T-helper 2 cell treated with Interferon-gamma antibody and Interleukin-4, amounts not matched to agents 5 μg/mL and 100 μg/mL, for 36 hours (primary cell): Measurements from ENCODE around the gene AGR2.

Experiments used
- DNase-seq: peaks from one replicate; pipeline ENCODE4 v3.0.0; 2021; ENCODE audit warnings: low spot score
- H3K27ac Mint-ChIP-seq: one replicate; pipeline ENCODE4 v1.8.0; 2021; ENCODE audit warnings: mild to moderate bottlenecking, mixed read lengths
- H3K27me3 Mint-ChIP-seq: one replicate; pipeline ENCODE4 v1.8.0; 2021; ENCODE audit warnings: low read depth, mixed read lengths
- H3K36me3 Mint-ChIP-seq: one replicate; pipeline ENCODE4 v1.8.0; 2021; ENCODE audit warnings: low read depth, mixed read lengths
- H3K4me1 Mint-ChIP-seq: one replicate; pipeline ENCODE4 v1.8.0; 2021; ENCODE audit warnings: low read depth, mixed read lengths
- H3K4me3 Mint-ChIP-seq: one replicate; pipeline ENCODE4 v1.8.0; 2022; ENCODE audit warnings: mild to moderate bottlenecking, moderate library complexity, mixed read lengths
- H3K9me3 Mint-ChIP-seq: one replicate; pipeline ENCODE4 v1.8.0; 2021; ENCODE audit warnings: mixed read lengths

The AGR2 gene

DNA sequence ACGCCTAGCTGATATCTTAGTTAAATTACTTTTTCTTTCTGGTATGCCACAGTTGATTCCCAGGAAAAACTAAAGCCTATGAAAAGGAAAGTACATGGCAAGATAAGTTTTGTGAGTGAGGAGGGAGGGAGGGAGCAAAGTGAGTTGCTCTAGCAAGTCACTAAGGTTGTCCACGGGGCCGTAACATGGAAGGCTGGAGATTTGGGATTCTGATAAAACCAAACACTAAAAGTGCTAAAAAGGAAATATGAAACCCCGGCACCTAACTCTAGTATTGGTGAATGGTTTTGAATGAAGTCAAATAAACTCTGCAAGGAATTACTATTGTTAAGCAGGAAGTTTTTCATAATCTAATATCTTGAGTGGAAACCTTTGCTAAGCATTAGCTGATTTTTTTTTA, 1.7 kb downstream of the AGR2 start:
- H3K4me1 Mint-ChIP-seq, result no peaks in the 10 kb centered on the region
- no peak overlapping the region for H3K27ac Mint-ChIP-seq
- H3K27me3 Mint-ChIP-seq, result peaks cover 5% of the 10 kb centered on the region
- no peaks in the 10 kb centered on the region for H3K36me3 Mint-ChIP-seq
- no peak overlapping the region for H3K4me3 Mint-ChIP-seq
- no peaks in the 10 kb centered on the region for H3K9me3 Mint-ChIP-seq
- DNase-seq, result no peak

DNA sequence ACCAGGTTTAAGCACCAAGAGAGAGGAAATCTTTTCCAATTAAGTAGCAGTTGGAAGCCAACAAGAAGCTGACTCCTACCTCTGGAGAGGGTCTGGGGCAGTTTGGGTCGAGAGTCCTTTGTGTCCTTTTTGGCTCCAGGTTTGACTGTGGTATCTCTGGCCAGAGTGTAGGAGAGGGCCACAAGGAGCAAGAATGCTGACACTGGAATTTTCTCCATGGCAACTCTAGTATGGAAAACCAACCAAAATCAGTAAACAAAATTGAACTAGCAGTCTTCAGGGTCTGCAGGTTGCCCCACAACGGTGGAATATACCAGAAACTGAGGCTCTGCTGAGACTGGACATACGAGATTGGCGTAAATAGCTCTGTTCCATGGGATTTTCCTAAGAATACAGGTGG, 3.2 kb downstream of the AGR2 start:
- Mint-ChIP-seq H3K4me3 (no peak overlapping the region), H3K9me3 (no peaks in the 10 kb centered on the region), H3K4me1 (no peaks in the 10 kb centered on the region), H3K36me3 (no peaks in the 10 kb centered on the region), H3K27me3 (peaks cover 6% of the 10 kb centered on the region), H3K27ac (no peak overlapping the region)
- no peak for DNase-seq

DNA sequence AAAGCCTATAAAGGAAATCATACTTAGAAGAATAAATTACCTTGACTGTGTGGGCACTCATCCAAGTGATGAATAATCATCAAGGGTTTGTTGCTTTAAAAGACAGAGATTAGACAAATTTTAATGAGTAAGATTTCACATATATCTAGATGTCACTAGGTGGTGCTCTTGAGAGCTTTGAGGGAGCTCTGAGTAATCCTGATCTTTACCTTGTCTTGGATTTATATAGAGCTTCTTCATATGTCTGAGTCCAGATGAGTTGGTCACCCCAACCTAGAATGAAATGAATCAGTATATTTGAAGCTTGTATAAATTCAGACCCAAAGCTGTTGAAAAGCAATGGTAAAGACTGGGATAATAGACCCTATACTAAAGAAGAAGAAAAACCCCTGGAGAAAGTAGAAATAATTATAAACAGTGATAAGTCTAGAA, 3.7 kb downstream of the AGR2 start:
- Mint-ChIP-seq H3K27me3 (peaks cover 10% of the 10 kb centered on the region), H3K4me3 (no peak overlapping the region), H3K27ac (no peak overlapping the region), H3K9me3 (no peaks in the 10 kb centered on the region), H3K4me1 (no peaks in the 10 kb centered on the region), H3K36me3 (no peaks in the 10 kb centered on the region)
- no peak for DNase-seq

DNA sequence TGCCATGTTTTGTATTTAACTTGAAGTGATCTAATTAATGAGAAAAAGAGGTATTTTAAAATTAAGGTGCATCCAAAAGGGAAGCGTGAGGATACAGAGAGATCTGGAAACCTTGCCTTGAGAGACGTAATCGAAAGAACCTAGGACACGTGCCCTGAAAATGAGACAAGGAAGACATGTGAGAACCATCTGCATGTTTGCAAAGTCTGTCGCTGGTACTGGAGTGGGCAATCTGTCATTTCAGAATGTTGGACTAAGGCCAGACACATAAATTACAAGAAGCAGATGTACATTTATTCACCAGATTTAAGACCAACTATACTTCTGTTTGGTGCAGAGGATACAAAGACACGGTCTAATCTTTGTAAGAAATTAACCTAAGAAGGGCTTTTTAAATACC, 9.2 kb downstream of the AGR2 start:
- no peak overlapping the region for H3K4me3 Mint-ChIP-seq
- peaks cover 18% of the 10 kb centered on the region for H3K27me3 Mint-ChIP-seq
- no peaks in the 10 kb centered on the region for H3K36me3 Mint-ChIP-seq
- DNase-seq, result no peak
- H3K4me1 Mint-ChIP-seq, result no peaks in the 10 kb centered on the region
- no peak overlapping the region for H3K27ac Mint-ChIP-seq
- no peaks in the 10 kb centered on the region for H3K9me3 Mint-ChIP-seq

DNA sequence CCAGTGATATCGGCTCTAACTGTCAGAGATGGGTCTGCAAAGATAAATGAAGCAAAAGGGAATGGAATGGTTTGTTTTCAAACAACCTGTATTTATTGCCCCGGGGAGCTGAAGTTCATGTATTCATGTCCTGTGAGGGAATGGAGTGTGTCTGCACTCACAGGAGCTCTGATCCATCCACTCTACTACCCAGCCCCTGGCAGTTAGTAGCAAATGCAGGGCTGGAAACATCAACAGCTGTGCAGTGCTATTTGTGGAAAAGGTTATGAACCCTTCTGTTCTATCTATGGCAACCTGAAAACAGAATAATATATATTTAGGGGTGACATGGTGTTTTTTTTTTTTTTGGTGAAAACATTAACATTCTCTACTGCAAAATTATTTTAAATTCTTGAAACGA, 9.8 kb downstream of the AGR2 start:
- H3K27me3 Mint-ChIP-seq, result peaks cover 18% of the 10 kb centered on the region
- no peaks in the 10 kb centered on the region for H3K36me3 Mint-ChIP-seq
- H3K9me3 Mint-ChIP-seq, result no peaks in the 10 kb centered on the region
- no peak overlapping the region for H3K27ac Mint-ChIP-seq
- no peak for DNase-seq
- H3K4me1 Mint-ChIP-seq, result no peaks in the 10 kb centered on the region
- H3K4me3 Mint-ChIP-seq, result no peak overlapping the region

DNA sequence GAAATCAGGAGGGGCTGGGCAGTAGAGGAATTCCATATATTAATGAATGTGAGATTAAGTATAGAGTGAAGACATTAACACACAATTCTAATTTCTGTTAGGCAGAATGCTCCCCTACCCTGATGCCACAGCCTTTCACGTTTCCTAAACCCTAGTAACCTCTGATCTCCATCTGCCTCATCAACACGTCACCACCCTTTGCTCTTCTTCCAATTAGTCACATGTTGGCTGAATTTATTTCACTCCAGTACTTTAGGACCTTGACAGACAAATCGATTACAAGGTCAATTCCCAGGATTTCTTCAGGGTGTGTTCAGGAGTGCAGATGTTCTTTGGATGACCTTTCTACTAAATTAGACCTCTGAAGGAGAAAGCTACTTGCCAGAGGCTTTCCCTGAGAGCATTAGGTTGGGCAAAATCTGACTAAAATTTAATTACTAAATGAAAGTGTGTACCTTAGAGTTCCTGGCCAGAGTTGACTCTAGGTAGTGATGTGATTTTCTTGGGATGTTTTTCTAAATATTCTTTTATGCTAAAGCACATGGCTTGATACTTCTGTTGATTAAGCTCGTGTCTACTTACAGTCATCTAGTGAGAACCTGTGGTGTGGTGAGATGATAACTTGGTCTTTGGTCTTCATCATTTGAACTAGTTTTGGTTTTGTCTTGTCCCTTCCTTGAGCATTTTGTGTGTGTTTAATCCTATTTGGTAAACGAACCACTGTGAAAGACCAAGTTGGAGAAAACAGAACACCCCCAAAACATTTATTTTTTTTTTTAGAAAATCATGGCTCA, 12.7 kb downstream of the AGR2 start:
- H3K9me3 Mint-ChIP-seq, result no peaks in the 10 kb centered on the region
- no peak for DNase-seq
- H3K27me3 Mint-ChIP-seq, result peaks cover 18% of the 10 kb centered on the region
- no peak overlapping the region for H3K4me3 Mint-ChIP-seq
- no peaks in the 10 kb centered on the region for H3K4me1 Mint-ChIP-seq
- no peaks in the 10 kb centered on the region for H3K36me3 Mint-ChIP-seq
- no peak overlapping the region for H3K27ac Mint-ChIP-seq

DNA sequence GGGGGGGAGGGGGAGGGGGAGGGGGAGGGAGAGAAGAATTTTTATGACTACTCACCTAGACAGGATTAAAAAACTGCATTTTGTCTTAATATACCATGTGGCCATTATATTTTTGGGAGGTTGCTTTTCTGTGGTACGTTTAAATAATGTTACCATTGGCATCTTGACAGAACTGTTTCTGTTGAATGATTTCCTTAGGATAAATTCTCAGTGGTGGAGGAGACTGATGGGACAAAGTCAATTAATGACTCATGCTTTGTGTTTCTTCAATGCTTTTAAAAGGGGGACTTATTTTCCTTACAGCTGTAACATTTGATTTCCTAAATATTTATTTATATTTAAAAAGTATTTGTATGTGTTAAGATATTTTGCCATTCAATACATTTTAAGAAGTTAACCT, 13.7 kb downstream of the AGR2 start:
- Mint-ChIP-seq H3K9me3 (no peaks in the 10 kb centered on the region), H3K27ac (no peak overlapping the region), H3K27me3 (peaks cover 13% of the 10 kb centered on the region), H3K36me3 (no peaks in the 10 kb centered on the region), H3K4me3 (no peak overlapping the region), H3K4me1 (no peaks in the 10 kb centered on the region)
- DNase-seq, result no peak

DNA sequence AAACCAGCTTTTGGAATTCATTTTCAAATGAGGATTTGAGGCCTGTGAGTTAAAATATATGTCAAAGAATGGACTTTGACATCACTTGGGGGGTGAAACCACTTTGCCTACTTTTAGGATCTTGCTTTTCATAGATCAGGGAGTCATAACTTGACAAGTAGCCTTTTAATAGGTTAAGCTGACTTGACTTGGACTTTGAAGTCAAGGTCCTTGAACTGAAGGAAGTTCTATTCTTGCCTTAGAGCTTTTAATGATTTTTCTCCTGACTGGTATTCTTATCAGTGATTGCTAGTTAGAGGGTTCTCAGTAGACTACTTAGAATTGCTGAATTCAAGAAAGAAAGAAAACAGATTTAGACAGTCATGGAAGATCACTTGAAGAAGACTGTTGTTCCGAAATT, 17.7 kb downstream of the AGR2 start:
- no peak overlapping the region for H3K4me3 Mint-ChIP-seq
- DNase-seq, result no peak
- H3K9me3 Mint-ChIP-seq, result no peaks in the 10 kb centered on the region
- no peaks in the 10 kb centered on the region for H3K27me3 Mint-ChIP-seq
- H3K27ac Mint-ChIP-seq, result no peak overlapping the region
- no peaks in the 10 kb centered on the region for H3K4me1 Mint-ChIP-seq
- no peaks in the 10 kb centered on the region for H3K36me3 Mint-ChIP-seq

DNA sequence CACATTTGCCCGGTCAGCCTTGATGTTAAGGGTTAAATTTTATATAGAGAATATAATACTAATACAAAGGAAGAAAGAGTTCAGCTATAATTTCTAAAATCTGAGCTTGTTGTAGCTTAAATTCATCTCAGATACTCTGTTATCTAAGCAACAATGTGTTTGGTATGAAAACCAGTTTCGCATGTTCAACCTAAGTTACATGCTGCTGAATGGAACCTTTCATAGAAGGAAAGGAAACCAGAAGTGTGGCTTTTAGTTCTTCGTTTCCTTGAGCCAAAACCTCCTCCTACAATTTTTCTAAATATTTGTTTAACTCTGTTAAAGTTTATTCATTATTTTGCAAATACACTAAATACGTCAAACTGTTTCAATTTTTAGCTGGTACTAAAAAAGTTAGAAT, 18.5 kb downstream of the AGR2 start:
- no peaks in the 10 kb centered on the region for H3K36me3 Mint-ChIP-seq
- no peaks in the 10 kb centered on the region for H3K9me3 Mint-ChIP-seq
- H3K4me3 Mint-ChIP-seq, result no peak overlapping the region
- H3K27me3 Mint-ChIP-seq, result no peaks in the 10 kb centered on the region
- no peak for DNase-seq
- no peaks in the 10 kb centered on the region for H3K4me1 Mint-ChIP-seq
- H3K27ac Mint-ChIP-seq, result no peak overlapping the region

DNA sequence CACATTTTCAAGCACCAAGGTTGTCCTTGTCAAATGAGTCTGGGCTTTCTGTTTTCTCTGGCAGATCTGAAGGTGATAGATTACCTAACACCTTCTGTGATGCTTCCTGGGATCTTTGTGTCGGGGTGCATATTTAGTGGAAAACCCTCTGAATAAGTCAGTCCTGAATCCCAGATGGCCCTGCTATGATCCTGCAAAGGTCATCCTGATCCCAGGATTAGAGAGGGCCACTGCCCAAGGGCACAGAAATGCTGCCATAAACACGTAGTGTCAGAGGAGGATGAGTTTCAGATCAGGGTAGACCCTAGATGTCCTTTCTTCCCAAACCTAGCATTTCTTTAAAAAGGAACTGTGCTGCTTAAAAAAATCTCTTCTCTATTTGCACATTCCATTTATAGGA, 19.0 kb downstream of the AGR2 start:
- no peaks in the 10 kb centered on the region for H3K4me1 Mint-ChIP-seq
- no peaks in the 10 kb centered on the region for H3K9me3 Mint-ChIP-seq
- no peaks in the 10 kb centered on the region for H3K27me3 Mint-ChIP-seq
- H3K4me3 Mint-ChIP-seq, result no peak overlapping the region
- H3K36me3 Mint-ChIP-seq, result no peaks in the 10 kb centered on the region
- no peak for DNase-seq
- H3K27ac Mint-ChIP-seq, result no peak overlapping the region

DNA sequence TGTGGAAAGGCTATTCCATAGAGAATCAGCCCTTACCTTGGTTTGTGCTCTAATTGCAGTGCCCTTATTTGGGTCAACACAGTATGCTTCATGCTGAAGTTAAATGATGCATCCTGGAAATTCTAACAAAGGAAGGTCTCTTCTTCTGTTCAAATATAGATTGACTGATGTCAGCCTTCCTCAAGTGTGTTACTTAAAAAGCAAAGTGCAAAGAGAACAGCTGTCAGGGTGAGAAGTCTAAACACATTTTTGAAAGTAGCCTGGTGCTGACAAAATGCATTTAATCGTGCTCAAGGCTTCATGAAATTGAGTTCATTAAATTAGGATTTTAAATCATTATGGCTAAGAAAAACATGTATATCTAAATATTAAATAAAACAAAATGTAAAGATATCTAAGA, 19.5 kb downstream of the AGR2 start:
- H3K27ac Mint-ChIP-seq, result no peak overlapping the region
- no peaks in the 10 kb centered on the region for H3K9me3 Mint-ChIP-seq
- no peaks in the 10 kb centered on the region for H3K4me1 Mint-ChIP-seq
- no peaks in the 10 kb centered on the region for H3K36me3 Mint-ChIP-seq
- no peak overlapping the region for H3K4me3 Mint-ChIP-seq
- H3K27me3 Mint-ChIP-seq, result no peaks in the 10 kb centered on the region
- no peak for DNase-seq

DNA sequence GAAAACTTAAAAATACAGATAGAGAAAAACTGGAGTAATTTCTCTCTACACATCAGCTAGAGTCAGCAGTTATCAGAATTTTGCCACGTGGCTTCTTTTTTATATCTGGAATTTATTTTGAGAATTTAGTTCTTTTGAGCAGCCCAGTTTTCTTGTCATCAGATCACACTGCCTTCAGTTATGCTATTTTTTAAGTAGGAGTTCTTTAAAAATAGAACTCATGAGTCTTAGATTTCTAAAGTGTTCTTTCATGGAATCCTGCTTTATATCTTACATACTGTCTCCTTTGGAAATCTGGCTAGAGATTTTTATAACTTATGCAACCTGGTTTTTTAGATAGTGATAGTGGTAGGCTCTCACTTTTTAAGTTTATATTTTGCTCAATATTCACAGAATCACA, 24.2 kb downstream of the AGR2 start:
- no peaks in the 10 kb centered on the region for H3K4me1 Mint-ChIP-seq

DNA sequence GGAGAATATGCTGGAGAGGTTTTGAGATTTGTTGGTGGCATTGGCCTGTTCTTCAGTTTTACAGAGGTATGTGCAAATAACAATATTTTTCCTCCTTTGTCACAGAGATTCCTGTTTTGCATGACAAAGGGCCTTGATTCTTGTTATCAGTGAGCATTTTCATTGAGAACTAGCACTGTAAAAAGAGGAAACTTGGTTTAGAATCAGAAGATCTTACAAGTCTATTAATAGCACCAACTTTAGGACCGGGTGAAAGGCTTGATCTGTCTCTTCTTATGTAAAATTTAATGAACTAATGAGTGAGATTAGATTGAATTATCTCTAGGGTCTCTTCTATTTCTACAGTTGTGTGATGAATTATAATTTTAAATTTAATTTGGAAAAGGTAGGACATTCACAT, 25.7 kb downstream of the AGR2 start:
- no peaks in the 10 kb centered on the region for H3K9me3 Mint-ChIP-seq
- no peak overlapping the region for H3K4me3 Mint-ChIP-seq
- no peak overlapping the region for H3K27ac Mint-ChIP-seq
- H3K4me1 Mint-ChIP-seq, result no peaks in the 10 kb centered on the region
- H3K27me3 Mint-ChIP-seq, result peaks cover 3% of the 10 kb centered on the region
- DNase-seq, result no peak
- no peaks in the 10 kb centered on the region for H3K36me3 Mint-ChIP-seq

More for the DNA sequence above, 24.2 kb downstream of the AGR2 start:
- Mint-ChIP-seq H3K9me3 (no peaks in the 10 kb centered on the region), H3K36me3 (no peaks in the 10 kb centered on the region), H3K4me3 (no peak overlapping the region), H3K27ac (no peak overlapping the region), H3K27me3 (no peaks in the 10 kb centered on the region)
- no peak for DNase-seq

DNA sequence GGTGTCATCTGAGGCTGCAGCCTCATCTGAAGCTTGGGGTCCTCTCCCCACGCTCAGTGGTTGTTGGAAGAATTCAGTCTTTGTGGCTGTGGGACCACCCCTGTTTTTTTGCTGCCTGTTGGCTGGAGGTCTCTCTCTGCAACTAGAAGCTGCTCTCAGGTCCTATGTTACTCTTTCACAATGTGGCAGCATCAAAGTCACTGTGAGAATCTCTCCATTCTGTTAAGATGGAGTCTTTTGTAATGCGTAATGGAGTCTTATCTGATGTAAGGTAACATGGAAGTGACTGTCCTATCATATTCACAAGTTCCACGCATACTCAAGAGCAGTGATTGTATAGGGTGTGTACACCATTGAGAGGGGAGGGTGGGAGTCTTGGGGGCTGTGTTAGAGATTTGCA, 26.3 kb downstream of the AGR2 start:
- H3K4me3 Mint-ChIP-seq, result no peak overlapping the region
- no peaks in the 10 kb centered on the region for H3K4me1 Mint-ChIP-seq
- H3K9me3 Mint-ChIP-seq, result no peaks in the 10 kb centered on the region
- DNase-seq, result no peak
- no peak overlapping the region for H3K27ac Mint-ChIP-seq
- H3K36me3 Mint-ChIP-seq, result no peaks in the 10 kb centered on the region
- peaks cover 3% of the 10 kb centered on the region for H3K27me3 Mint-ChIP-seq

DNA sequence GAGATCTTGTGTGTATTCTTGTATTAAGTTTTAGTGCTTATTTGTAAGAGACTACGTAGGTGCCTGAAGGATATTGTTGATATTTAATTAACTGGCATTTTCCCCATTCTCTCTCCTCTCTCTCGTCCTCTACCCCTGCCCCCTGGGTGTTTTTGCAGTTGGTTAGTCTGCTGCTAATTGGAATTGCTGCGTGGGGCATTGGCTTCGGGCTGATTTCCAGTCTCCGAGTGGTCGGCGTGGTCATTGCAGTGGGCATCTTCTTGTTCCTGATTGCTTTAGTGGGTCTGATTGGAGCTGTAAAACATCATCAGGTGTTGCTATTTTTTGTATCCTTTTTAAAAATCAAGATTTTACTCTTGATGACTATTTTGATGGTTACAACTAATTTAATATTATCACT, 28.7 kb downstream of the AGR2 start:
- no peak for DNase-seq
- Mint-ChIP-seq H3K36me3 (no peaks in the 10 kb centered on the region), H3K27ac (no peak overlapping the region), H3K4me1 (no peaks in the 10 kb centered on the region), H3K9me3 (no peaks in the 10 kb centered on the region), H3K27me3 (peaks cover 3% of the 10 kb centered on the region), H3K4me3 (no peak overlapping the region)
